Glomerular visceral epithelial cell (primary cell): Measurements from ENCODE around the gene MCAM.

Source experiments
- DNase-seq: peaks from one replicate; pipeline ENCODE4 v3.0.0-alpha.2; 2016; ENCODE audit errors: extremely low spot score

MCAM gene

GRCh38 chr11:119262668-119263351 is 54.1 kb downstream of the MCAM start:
- peak; percentile 14 for DNase-seq

GRCh38 chr11:119258983-119259382 is 57.9 kb downstream of the MCAM start:
- no peak for DNase-seq
